ENCODE data around the gene DNM2.
"Not testable (repeated sequence)": the region's sequence is repeated elsewhere in the genome, so short reads cannot be mapped to it uniquely, and the experiment has no call there.

DNM2 gene

DNA sequence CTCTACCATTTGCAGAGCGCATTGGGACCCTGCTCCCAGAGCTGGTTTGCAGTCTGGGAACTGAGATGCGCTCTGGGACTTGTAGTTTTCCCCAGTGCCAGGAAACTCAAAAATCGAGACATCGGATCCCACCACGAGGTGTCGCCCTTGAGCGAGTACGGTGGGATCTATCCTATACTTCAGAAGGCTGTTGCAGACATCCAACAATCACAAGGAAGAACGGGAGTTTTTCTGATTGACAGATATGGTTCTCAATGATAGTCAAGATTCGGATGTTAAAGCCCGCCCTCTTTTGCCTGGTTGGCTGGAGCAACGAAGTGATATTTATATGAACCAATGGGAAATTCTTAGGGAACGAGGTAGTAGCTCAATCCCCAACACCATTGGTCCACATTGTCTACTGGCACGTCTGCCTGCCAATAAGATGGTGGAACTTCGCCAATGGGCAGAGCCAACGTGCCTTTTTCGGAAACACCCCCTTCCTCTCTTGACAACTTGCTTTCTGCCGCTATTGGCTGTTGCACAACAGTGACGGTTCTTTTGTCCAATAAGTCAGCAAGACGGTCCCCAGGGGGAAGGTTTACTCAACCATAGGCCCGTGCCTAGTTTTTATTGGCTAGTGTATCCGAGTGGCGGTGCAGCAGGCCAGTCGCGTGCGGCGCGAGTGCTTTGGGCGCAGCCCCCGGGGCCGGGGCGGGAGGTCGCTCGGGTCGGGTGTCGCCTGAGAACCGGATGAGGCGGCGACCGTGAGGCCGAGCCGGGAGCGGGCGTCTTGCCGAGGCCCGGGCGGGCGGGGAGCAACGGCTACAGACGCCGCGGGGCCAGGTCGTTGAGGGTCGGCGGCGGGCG lies at the start of gene DNM2:
DNM2 (plus strand) TSS at position 724 of the 849 bp plus-strand sequence. CDS start 164 bp downstream, outside the sequence.
- Histone ChIP-seq H3K4me3 (ENCODE audit: low read depth in 1 of 5, low read length in 5 of 5) (peak within 1 kb of the TSS; percentile 82 to 98 (median 90)), H3K36me3 (ENCODE audit: control insufficient read depth in 5 of 5, insufficient read depth in 5 of 5, low read length in 5 of 5) (peaks cover 0 to 17% (median 14%) of the 10 kb centered on the region in 5 donors), H3K9ac (ENCODE audit: low read length in 5 of 5) (peak within 1 kb of the TSS; percentile 71 to 99 (median 92)), H3K4me1 (ENCODE audit: control insufficient read depth in 5 of 5, insufficient read depth in 5 of 5, low read length in 5 of 5) (peaks cover 11 to 33% (median 29%) of the 10 kb centered on the region in 5 donors), H3K9me3 (ENCODE audit: control insufficient read depth in 5 of 5, low read length in 5 of 5) (no peaks in the 10 kb centered on the region), H3K27ac (ENCODE audit: low read depth, low read length) (peak within 1 kb of the TSS; percentile 84), H3K27me3 (ENCODE audit: control insufficient read depth in 5 of 5, insufficient read depth in 4 of 5, low read length in 5 of 5) (peaks cover 0 to 6% (median 0%) of the 10 kb centered on the region in 5 donors)

GRCh38 chr19:10669246-10669645 lies 48.6 kb upstream of the DNM2 start:
- no peaks in the 10 kb centered on the region for H3K9me3 ChIP-seq (ENCODE audit: control insufficient read depth in 5 of 5, low read length in 5 of 5)
- no peak overlapping the region for H3K9ac ChIP-seq (ENCODE audit: low read length in 5 of 5)
- no peak overlapping the region for H3K27ac ChIP-seq (ENCODE audit: low read depth, low read length)
- peaks cover 0 to 18% (median 8%) of the 10 kb centered on the region in 5 donors for H3K4me1 ChIP-seq (ENCODE audit: control insufficient read depth in 5 of 5, insufficient read depth in 5 of 5, low read length in 5 of 5)
- no peak overlapping the region for H3K4me3 ChIP-seq (ENCODE audit: low read depth in 1 of 5, low read length in 5 of 5)
- H3K27me3 ChIP-seq (ENCODE audit: control insufficient read depth in 5 of 5, insufficient read depth in 4 of 5, low read length in 5 of 5), result no peaks in the 10 kb centered on the region
- H3K36me3 ChIP-seq (ENCODE audit: control insufficient read depth in 5 of 5, insufficient read depth in 5 of 5, low read length in 5 of 5), result peaks cover 3 to 35% (median 26%) of the 10 kb centered on the region in 5 donors

GRCh38 chr19:10670182-10670581 lies 47.7 kb upstream of the DNM2 start:
- Histone ChIP-seq H3K9me3 (ENCODE audit: control insufficient read depth in 5 of 5, low read length in 5 of 5) (no peaks in the 10 kb centered on the region), H3K36me3 (ENCODE audit: control insufficient read depth in 5 of 5, insufficient read depth in 5 of 5, low read length in 5 of 5) (peaks cover 3 to 37% (median 26%) of the 10 kb centered on the region in 5 donors), H3K27ac (ENCODE audit: low read depth, low read length) (no peak overlapping the region), H3K4me1 (ENCODE audit: control insufficient read depth in 5 of 5, insufficient read depth in 5 of 5, low read length in 5 of 5) (peaks cover 0 to 18% (median 8%) of the 10 kb centered on the region in 5 donors), H3K27me3 (ENCODE audit: control insufficient read depth in 5 of 5, insufficient read depth in 4 of 5, low read length in 5 of 5) (no peaks in the 10 kb centered on the region), H3K9ac (ENCODE audit: low read length in 5 of 5) (no peak overlapping the region), H3K4me3 (ENCODE audit: low read depth in 1 of 5, low read length in 5 of 5) (no peak overlapping the region)

DNA sequence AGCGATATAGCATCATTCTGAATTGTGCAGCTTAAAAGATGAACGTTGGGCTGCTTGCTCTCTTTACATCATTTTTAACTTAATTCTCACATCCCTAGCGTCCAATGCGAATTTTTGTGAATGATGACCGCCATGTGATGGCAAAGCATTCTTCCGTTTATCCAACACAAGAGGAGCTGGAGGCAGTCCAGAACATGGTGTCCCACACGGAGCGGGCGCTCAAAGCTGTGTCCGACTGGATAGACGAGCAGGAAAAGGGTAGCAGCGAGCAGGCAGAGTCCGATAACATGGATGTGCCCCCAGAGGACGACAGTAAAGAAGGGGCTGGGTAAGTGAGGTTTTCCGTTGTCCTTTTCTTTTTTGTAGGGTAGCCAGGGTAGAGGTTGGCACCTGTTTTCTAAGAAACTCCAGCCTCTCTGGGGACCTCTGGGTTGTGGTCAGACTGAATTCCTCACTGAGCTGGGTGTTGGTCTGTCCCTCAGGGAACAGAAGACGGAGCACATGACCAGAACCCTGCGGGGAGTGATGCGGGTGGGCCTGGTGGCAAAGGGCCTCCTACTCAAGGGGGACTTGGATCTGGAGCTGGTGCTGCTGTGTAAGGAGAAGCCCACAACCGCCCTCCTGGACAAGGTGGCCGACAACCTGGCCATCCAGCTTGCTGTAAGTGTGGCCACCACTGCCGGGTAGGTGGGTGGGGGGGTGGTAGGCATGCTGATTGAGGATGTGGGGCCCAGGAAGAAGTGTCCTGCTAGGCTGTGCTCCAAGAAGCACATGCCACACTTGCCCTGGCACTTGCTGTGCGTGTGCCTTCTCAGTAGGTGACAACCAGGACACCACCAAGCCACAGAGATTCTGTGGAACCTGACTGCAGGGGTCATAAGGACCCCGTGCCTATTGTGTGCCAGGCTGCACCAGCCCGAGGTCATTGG lies 46.7 kb upstream of the DNM2 start:
- no peak overlapping the region for H3K27ac ChIP-seq (ENCODE audit: low read depth, low read length)
- peaks cover 0 to 18% (median 8%) of the 10 kb centered on the region in 5 donors for H3K4me1 ChIP-seq (ENCODE audit: control insufficient read depth in 5 of 5, insufficient read depth in 5 of 5, low read length in 5 of 5)
- H3K9ac ChIP-seq (ENCODE audit: low read length in 5 of 5), result no peak overlapping the region
- no peak overlapping the region for H3K4me3 ChIP-seq (ENCODE audit: low read depth in 1 of 5, low read length in 5 of 5)
- H3K36me3 ChIP-seq (ENCODE audit: control insufficient read depth in 5 of 5, insufficient read depth in 5 of 5, low read length in 5 of 5), result peaks cover 3 to 44% (median 31%) of the 10 kb centered on the region in 5 donors
- H3K27me3 ChIP-seq (ENCODE audit: control insufficient read depth in 5 of 5, insufficient read depth in 4 of 5, low read length in 5 of 5), result no peaks in the 10 kb centered on the region
- H3K9me3 ChIP-seq (ENCODE audit: control insufficient read depth in 5 of 5, low read length in 5 of 5), result no peaks in the 10 kb centered on the region

GRCh38 chr19:10671922-10672321 lies 46.0 kb upstream of the DNM2 start:
- not testable (repeated sequence) for H3K4me3 ChIP-seq (ENCODE audit: low read depth in 1 of 5, low read length in 5 of 5); H3K9ac ChIP-seq (ENCODE audit: low read length in 5 of 5); H3K27me3 ChIP-seq (ENCODE audit: control insufficient read depth in 5 of 5, insufficient read depth in 4 of 5, low read length in 5 of 5); H3K9me3 ChIP-seq (ENCODE audit: control insufficient read depth in 5 of 5, low read length in 5 of 5); H3K27ac ChIP-seq (ENCODE audit: low read depth, low read length)
- peaks cover 0 to 16% (median 8%) of the 10 kb centered on the region in 5 donors for H3K4me1 ChIP-seq (ENCODE audit: control insufficient read depth in 5 of 5, insufficient read depth in 5 of 5, low read length in 5 of 5)
- H3K36me3 ChIP-seq (ENCODE audit: control insufficient read depth in 5 of 5, insufficient read depth in 5 of 5, low read length in 5 of 5), result peaks cover 3 to 48% (median 34%) of the 10 kb centered on the region in 5 donors

GRCh38 chr19:10675214-10675613 lies 42.7 kb upstream of the DNM2 start:
- H3K27me3 ChIP-seq (ENCODE audit: control insufficient read depth in 5 of 5, insufficient read depth in 4 of 5, low read length in 5 of 5); H3K9me3 ChIP-seq (ENCODE audit: control insufficient read depth in 5 of 5, low read length in 5 of 5); H3K9ac ChIP-seq (ENCODE audit: low read length in 5 of 5); H3K27ac ChIP-seq (ENCODE audit: low read depth, low read length); H3K4me1 ChIP-seq (ENCODE audit: control insufficient read depth in 5 of 5, insufficient read depth in 5 of 5, low read length in 5 of 5); H3K4me3 ChIP-seq (ENCODE audit: low read depth in 1 of 5, low read length in 5 of 5): not testable (repeated sequence)
- H3K36me3 ChIP-seq (ENCODE audit: control insufficient read depth in 5 of 5, insufficient read depth in 5 of 5, low read length in 5 of 5), result peaks cover 6 to 75% (median 63%) of the 10 kb centered on the region in 5 donors

DNA sequence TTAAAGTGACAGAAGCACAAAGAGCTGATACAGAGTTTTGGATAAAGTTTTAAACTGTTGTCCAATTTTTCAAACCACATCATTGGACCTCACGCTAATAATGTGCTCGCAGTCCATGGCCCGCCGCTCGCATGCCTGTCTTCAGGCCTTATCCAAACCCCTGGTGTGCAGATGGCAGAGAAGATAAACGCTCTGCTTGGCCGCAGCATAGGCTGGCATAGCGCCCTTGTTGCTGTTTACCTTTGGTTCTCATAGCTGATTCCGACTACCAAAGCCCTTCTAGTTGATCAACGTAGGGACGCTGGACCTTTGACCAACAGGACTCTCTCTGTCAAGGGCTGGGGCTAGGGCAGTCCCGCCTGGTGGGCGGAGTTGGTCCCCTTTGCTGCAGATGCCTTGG lies 40.1 kb upstream of the DNM2 start:
- Histone ChIP-seq H3K9ac (ENCODE audit: low read length in 5 of 5) (no peak overlapping the region), H3K27me3 (ENCODE audit: control insufficient read depth in 5 of 5, insufficient read depth in 4 of 5, low read length in 5 of 5) (no peaks in the 10 kb centered on the region), H3K36me3 (ENCODE audit: control insufficient read depth in 5 of 5, insufficient read depth in 5 of 5, low read length in 5 of 5) (peaks cover 6 to 83% (median 74%) of the 10 kb centered on the region in 5 donors), H3K9me3 (ENCODE audit: control insufficient read depth in 5 of 5, low read length in 5 of 5) (no peaks in the 10 kb centered on the region), H3K27ac (ENCODE audit: low read depth, low read length) (no peak overlapping the region), H3K4me3 (ENCODE audit: low read depth in 1 of 5, low read length in 5 of 5) (no peak overlapping the region), H3K4me1 (ENCODE audit: control insufficient read depth in 5 of 5, insufficient read depth in 5 of 5, low read length in 5 of 5) (peaks cover 0 to 2% (median 0%) of the 10 kb centered on the region in 5 donors)

- Histone ChIP-seq H3K4me1 (ENCODE audit: control insufficient read depth in 5 of 5, insufficient read depth in 5 of 5, low read length in 5 of 5) (no peaks in the 10 kb centered on the region), H3K4me3 (ENCODE audit: low read depth in 1 of 5, low read length in 5 of 5) (no peak overlapping the region), H3K9me3 (ENCODE audit: control insufficient read depth in 5 of 5, low read length in 5 of 5) (no peaks in the 10 kb centered on the region), H3K36me3 (ENCODE audit: control insufficient read depth in 5 of 5, insufficient read depth in 5 of 5, low read length in 5 of 5) (peaks cover 3 to 83% (median 78%) of the 10 kb centered on the region in 5 donors), H3K9ac (ENCODE audit: low read length in 5 of 5) (no peak overlapping the region), H3K27me3 (ENCODE audit: control insufficient read depth in 5 of 5, insufficient read depth in 4 of 5, low read length in 5 of 5) (no peaks in the 10 kb centered on the region), H3K27ac (ENCODE audit: low read depth, low read length) (no peak overlapping the region)
These were observed 39.1 kb upstream of the DNM2 start for GRCh38 chr19:10678813-10679212.

DNA sequence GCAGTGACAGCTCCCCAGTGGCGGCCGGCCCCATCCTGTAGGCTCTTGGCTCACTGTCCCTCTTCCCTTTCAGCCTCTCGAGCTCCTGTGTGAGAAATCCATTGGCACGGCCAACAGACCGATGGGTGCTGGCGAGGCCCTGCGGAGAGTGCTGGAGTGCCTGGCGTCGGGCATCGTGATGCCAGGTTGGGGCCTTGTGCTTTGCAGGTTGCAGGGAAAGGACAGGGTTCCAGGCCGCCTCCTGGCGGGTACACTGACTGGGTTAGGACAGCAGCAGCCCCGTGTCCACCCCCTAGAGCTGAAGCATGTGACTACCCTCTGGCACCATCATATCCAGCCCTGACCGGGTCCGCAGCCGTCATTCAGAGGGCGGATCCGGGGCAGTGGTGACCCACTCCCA lies 38.1 kb upstream of the DNM2 start:
- Histone ChIP-seq H3K36me3 (ENCODE audit: control insufficient read depth in 5 of 5, insufficient read depth in 5 of 5, low read length in 5 of 5) (peaks cover 9 to 92% (median 87%) of the 10 kb centered on the region in 5 donors), H3K27me3 (ENCODE audit: control insufficient read depth in 5 of 5, insufficient read depth in 4 of 5, low read length in 5 of 5) (no peaks in the 10 kb centered on the region), H3K4me1 (ENCODE audit: control insufficient read depth in 5 of 5, insufficient read depth in 5 of 5, low read length in 5 of 5) (no peaks in the 10 kb centered on the region), H3K27ac (ENCODE audit: low read depth, low read length) (no peak overlapping the region), H3K9me3 (ENCODE audit: control insufficient read depth in 5 of 5, low read length in 5 of 5) (no peaks in the 10 kb centered on the region), H3K4me3 (ENCODE audit: low read depth in 1 of 5, low read length in 5 of 5) (no peak overlapping the region), H3K9ac (ENCODE audit: low read length in 5 of 5) (no peak overlapping the region)
